Dedifferentiated amniotic fluid mesenchymal stem cell (primary cell): ENCODE data around the gene TRPV3.
"Not testable (repeated sequence)": the region's sequence is repeated elsewhere in the genome, so short reads cannot be mapped to it uniquely, and the experiment has no call there.

Source experiments
- DNase-seq: peaks from one replicate; pipeline ENCODE4 v3.0.0-alpha.2; 2016; ENCODE audit errors: extremely low spot score

Gene TRPV3

GRCh38 chr17:3472137-3472536 lies 85.5 kb downstream of the TRPV3 start:
- no peak for DNase-seq

DNA sequence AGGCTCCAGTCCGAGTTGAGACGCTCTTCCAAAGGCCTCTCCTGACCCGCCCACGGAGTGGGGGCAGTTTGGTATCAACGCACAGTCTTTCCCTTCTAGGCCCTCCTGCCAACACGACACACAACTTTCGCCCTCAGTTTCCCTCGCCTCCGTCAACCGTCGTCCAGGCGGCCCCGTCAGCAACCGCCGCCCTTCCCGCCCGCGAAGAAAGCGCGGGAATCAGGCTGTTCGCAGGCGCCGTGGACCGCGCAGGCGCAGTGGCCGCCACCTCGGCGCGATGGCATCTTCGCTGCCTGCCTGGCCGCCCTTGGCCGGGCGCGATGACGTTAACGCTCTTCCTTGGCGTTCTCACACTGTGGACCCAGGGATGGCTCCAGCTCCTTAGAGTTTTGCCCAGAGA lies 86.0 kb downstream of the TRPV3 start, which contains the start of gene SPATA22:
SPATA22 (minus strand) TSS at position 221 of the 400 bp plus-strand sequence. CDS start 2,494 bp downstream, outside the sequence.
- DNase-seq = no peak

GRCh38 chr17:3469529-3469928 lies 88.1 kb downstream of the TRPV3 start:
- no peak for DNase-seq

DNA sequence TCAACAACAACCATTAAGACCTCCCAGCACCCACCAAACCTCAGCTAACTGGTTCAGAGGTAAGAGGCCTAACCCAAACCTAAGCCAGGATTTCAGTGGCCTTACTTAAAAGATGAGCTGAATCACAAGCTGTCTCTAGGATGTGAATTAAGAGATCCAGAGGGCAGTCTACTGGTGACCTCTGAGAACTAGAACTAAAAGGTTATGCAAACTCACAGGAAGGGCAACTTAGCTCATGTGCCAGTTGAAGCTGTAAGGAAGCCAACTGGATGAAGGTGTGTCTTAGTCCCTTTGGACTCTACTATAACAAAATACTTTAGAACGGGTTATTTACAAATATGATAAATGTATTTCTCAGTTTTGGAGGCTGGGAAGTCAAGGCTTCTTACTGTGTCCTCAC lies 91.3 kb downstream of the TRPV3 start:
- DNase-seq = not testable (repeated sequence)
